Skeletal muscle tissue (tissue), 4 donors: ENCODE measurements around the gene HOXA13. TPM values are rescaled to one million over a fixed set of nuclear protein-coding genes. Genes with fewer than 3 reads are reported as not detected.
A peak's percentile ranks its signal among the peaks of the same experiment; 100 is the strongest.

ENCODE experiments used
- H3K27ac ChIP-seq: one replicate; pipeline ENCODE4 v1.7.0; 2013; ENCODE audit warnings: mild to moderate bottlenecking, low read depth, low read length, inconsistent platforms
- H3K27me3 ChIP-seq, 3 donors: one replicate each; pipeline ENCODE4 v1.7.0; 2013; ENCODE audit warnings: low read length in 3 of 3; ENCODE audit not compliant: control insufficient read depth in 3 of 3, insufficient read depth in 3 of 3
- H3K36me3 ChIP-seq, 3 donors: one replicate each; pipeline ENCODE4 v1.7.0; 2013; ENCODE audit warnings: low read length in 3 of 3; ENCODE audit not compliant: control insufficient read depth in 3 of 3, insufficient read depth in 3 of 3
- H3K4me1 ChIP-seq, 3 donors: one replicate each; pipeline ENCODE4 v1.7.0; 2013; ENCODE audit warnings: low read length in 3 of 3, mild to moderate bottlenecking in 3 of 3; ENCODE audit not compliant: control insufficient read depth in 3 of 3, insufficient read depth in 3 of 3
- H3K4me3 ChIP-seq, 3 donors: one replicate each; pipeline ENCODE4 v1.7.0; 2013; ENCODE audit warnings: low read length in 3 of 3
- H3K9ac ChIP-seq, 3 donors: one replicate each; pipeline ENCODE4 v1.7.0; 2013; ENCODE audit warnings: low read length in 3 of 3, mild to moderate bottlenecking in 3 of 3, moderate library complexity in 2 of 3, low read depth in 1 of 3
- H3K9me3 ChIP-seq, 3 donors: one replicate each; pipeline ENCODE4 v1.7.0; 2013; ENCODE audit warnings: low read length in 3 of 3; ENCODE audit not compliant: control insufficient read depth in 3 of 3
- total RNA-seq: library from RNA; depleted of rRNA; stranded (reverse); fragments of >200 nt; gene quantifications from one replicate; pipeline ENCODE4 v1.2.3, GENCODE V29; 2014
- donor health status: Osteomylitis.

The HOXA13 gene
- total RNA-seq, 1 donor from 2014 or later = 0.52 TPM

DNA sequence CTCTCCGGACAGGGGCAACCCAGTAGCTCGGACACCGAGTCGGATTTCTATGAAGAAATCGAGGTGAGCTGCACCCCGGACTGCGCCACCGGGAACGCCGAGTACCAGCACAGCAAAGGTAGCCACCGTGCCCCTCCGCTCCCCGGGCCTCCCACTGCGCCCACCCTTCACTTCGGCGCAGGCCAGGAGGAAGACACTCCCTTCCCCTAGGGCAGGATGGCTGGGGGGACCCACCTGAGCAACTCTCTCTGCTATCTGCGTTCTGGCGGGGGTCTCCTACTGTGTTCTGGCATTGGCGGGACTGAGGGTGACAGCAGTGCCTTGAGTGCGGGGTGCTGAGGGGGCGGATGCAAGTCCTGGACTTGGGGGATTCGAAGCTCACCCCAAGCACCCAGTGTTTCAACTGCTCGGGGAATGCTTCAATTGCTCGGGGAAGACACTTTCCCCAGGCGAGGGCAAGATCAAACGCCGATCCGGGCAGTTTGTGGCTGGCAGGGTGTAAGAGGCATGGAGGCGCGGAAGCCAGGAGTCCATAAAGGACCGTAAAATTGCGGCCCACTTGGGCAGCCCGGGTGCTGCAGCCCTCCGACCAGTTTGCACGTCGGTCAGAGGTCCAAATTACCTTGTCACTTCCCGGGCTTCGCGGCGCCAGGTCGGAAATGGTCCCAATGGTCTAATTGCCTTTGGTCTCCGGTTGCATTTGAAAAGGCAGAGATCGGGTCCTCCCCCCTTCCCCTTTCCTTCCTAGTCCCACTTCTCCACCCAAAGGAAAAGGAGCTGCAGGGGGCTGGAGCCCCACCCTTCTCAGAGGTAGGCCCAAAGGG lies 43.7 kb upstream of the HOXA13 start:
- peak overlapping the region in 2 of 3 donors; percentile 6 to 59 for H3K4me3 ChIP-seq
- H3K4me1 ChIP-seq = peaks cover 11 to 33% (median 21%) of the 10 kb centered on the region in 3 donors
- no peak overlapping the region for H3K9ac ChIP-seq
- H3K36me3 ChIP-seq = no peaks in the 10 kb centered on the region
- H3K9me3 ChIP-seq = no peaks in the 10 kb centered on the region
- H3K27ac ChIP-seq = no peak overlapping the region
- H3K27me3 ChIP-seq = peaks cover 96 to 99% (median 99%) of the 10 kb centered on the region in 3 donors

DNA sequence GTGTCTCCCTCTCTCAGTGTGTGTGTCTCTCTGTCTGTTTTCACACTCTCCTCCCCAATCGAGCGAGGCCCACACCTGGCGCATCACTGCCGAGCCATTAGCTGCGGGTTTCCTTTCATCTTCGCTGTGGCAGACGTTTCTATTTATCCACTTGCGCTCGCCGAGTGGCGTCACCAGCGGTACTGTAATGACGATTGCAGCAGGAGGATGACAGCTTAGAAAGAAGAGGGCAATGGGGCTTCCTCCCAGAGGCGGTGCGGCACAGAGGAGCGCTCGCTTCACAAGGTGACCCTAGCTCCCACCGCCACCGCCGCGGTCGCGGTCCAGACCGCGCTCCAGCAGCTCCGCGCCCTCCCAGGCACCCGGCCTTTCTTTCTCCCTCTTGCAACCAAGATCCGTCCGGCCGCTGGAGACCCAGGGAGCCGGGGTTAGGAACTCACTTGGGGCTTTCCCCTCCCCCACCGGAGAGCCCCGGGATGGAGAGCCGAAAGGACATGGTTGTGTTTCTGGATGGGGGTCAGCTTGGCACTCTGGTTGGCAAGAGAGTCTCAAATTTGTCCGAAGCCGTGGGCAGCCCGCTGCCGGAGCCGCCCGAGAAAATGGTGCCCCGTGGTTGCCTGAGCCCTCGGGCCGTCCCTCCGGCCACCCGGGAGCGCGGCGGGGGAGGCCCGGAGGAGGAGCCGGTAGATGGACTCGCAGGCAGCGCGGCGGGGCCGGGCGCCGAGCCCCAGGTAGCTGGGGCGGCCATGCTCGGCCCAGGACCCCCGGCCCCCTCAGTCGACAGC lies 42.9 kb upstream of the HOXA13 start, which contains the start of gene EVX1:
Gene EVX1, plus strand, starts transcription at position 248 of the 785 bp plus-strand sequence. Its CDS starts 229 bp downstream, at position 477.
- Histone ChIP-seq H3K9me3 (no peaks in the 10 kb centered on the region), H3K27ac (no peak within 1 kb of the TSS), H3K27me3 (peaks cover 93 to 96% (median 96%) of the 10 kb centered on the region in 3 donors), H3K4me1 (peaks cover 11 to 33% (median 21%) of the 10 kb centered on the region in 3 donors), H3K4me3 (peak within 1 kb of the TSS; percentile 23 to 59 (median 54)), H3K9ac (no peak within 1 kb of the TSS), H3K36me3 (no peaks in the 10 kb centered on the region)

DNA sequence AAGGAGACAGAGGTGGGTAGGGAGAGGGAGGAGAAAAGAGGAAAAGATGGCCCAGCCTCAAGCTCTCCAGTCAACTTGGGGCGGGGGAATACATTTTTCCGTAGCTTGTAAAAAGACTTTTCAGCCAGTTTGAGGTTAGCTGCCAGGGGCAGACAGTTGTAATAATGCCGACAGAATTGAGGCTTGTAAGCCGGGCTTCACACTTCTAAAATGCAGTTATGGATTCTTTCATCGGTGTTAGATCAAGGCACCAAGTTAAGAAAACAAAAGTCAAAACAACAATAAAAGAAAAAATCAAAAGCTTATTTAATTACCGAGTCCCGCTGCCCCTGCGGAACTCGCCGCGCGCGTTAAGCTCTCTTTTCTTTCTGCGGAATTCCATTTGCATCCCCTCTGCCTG lies 42.3 kb upstream of the HOXA13 start:
- Histone ChIP-seq H3K4me1 (peaks cover 11 to 33% (median 21%) of the 10 kb centered on the region in 3 donors), H3K4me3 (peak overlapping the region in 2 of 3 donors; percentile 54 to 59), H3K9me3 (no peaks in the 10 kb centered on the region), H3K27me3 (peaks cover 92 to 95% (median 93%) of the 10 kb centered on the region in 3 donors), H3K27ac (no peak overlapping the region), H3K36me3 (no peaks in the 10 kb centered on the region), H3K9ac (no peak overlapping the region)

DNA sequence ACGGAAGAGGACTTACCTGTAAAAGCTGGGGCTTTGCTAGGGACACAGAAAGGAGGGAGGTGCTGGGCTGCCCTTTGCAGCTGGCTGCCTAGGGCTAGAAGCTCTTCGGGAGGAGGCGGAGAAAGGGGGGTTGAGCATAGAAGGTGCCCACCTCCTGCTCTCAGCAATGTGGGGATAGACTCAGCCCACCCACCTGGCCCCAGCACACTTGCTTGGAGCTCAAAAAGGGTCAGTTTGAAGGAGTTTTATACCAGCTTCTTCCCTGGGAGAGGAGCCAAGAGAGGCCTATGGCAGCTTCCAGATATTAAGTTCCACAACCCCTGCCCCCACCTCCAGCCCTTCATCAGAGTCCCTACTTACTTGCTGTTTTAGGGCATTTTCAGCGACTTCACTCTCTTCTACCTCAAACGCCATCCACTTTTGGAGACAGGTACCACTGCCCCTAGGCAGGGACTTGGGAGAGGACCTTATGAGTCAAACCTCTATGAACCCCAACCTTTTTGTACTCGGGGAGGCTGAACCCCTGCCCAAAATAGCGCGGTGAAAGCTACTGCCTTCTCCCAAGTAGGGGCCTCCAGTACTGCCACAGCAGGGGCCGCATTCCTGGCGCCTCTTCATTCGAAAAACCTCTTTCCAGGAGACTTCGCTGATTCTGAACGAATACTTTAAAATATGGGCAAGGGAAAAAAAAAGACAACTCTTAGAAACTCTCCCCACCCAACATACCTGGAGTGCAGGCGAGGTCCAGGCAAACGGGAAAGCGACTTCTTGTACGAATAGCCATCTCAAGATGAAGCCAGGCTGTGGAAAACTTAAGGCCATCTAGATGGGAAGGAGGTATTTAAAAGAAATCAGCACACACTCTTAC lies 41.5 kb upstream of the HOXA13 start:
- Histone ChIP-seq H3K9me3 (no peaks in the 10 kb centered on the region), H3K27me3 (peaks cover 92 to 95% (median 93%) of the 10 kb centered on the region in 3 donors), H3K36me3 (no peaks in the 10 kb centered on the region), H3K4me3 (no peak overlapping the region), H3K27ac (no peak overlapping the region), H3K4me1 (peaks cover 11 to 33% (median 21%) of the 10 kb centered on the region in 3 donors), H3K9ac (no peak overlapping the region)

DNA sequence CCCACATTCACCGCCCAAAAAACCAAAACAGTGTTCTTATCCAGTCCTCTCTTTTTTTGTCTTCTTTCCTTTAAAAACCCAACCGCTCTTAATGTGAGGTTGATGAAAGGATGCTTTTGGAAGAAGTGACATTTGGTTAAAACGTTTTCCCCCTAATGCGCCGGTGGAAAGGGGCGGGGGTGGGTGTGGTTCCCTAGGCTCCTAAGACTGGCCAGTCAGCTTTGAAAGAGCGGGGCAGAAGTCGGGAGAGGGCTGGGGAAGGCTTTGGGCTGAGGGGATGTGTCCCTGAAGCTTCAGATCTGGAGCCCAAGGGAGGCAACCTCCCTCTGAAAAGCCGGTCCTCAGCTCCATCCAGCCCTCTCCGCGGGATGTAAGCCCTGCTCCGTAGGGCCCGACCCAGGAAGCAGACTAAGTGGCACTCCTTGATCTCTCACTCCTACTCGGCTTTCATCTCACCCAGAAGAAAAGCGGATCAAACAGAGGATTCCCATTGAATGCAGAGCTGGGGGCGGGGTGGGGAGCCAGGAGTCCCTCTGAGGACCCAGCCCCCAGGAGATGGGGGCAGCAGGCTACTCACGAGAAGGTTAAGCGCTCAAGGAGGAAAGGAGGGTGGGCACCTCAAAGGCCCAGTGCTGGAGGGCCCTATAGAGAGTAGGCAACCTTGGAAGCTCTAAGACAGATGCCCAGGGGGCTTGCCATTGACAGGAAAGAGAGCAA lies 40.3 kb upstream of the HOXA13 start:
- Histone ChIP-seq H3K4me1 (peaks cover 12 to 35% (median 24%) of the 10 kb centered on the region in 3 donors), H3K27me3 (peaks cover 91 to 94% (median 92%) of the 10 kb centered on the region in 3 donors), H3K36me3 (no peaks in the 10 kb centered on the region), H3K9me3 (no peaks in the 10 kb centered on the region), H3K9ac (no peak overlapping the region), H3K27ac (no peak overlapping the region), H3K4me3 (no peak overlapping the region)

DNA sequence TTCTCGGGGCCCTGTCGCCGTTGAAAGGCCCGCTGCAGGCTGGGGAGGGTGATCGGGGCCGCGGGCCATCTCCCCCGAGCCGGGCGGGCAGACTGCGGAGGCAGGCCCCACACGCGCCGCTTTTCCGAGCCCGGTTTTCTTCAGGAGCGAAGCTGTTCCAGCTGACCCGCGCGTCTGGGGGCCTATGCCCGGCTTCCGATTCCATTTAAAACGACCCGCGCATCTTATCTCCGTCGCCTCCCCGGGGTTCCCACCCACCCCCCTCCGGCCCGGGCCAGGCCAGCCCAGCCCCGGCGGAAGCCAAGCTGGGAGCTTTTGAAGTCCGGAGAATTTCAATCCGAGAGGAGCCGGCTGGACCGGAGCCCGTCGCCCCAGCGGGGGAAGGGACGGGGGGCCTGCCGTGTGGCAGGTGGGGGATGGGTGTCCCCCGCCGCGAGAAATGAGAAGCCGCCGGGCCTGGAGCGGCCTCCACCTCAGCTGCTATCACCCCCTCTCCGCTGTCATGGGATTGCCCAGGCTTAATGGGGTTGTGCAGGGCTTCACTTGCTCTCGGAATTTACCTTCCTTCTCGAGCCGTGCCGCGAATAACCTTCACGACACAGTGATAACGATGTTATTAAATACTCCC lies 39.6 kb upstream of the HOXA13 start:
- peaks cover 87 to 91% (median 87%) of the 10 kb centered on the region in 3 donors for H3K27me3 ChIP-seq
- H3K4me3 ChIP-seq = no peak overlapping the region
- H3K4me1 ChIP-seq = peaks cover 7 to 29% (median 22%) of the 10 kb centered on the region in 3 donors
- H3K9ac ChIP-seq = no peak overlapping the region
- H3K27ac ChIP-seq = no peak overlapping the region
- no peaks in the 10 kb centered on the region for H3K9me3 ChIP-seq
- H3K36me3 ChIP-seq = no peaks in the 10 kb centered on the region

DNA sequence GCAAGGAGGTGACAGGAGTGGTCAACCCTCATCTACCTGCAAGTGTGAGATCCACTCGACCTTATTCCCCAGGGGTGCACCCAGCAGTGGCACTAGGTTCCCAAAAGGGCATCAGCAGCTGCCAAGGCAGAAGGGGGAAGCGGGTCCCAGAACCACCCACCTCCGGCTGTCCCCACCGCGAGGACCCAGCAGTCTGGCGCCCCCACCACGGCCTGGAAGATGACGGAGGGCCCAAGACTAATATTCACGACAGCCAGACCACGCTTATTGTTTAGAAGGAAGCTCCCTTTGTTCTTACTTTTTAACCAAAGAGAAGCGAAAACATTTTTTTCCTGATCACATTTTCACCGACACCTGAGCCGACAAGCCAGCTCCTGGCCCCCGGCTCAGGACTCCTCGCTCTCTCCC lies 39.1 kb upstream of the HOXA13 start:
- Histone ChIP-seq H3K36me3 (no peaks in the 10 kb centered on the region), H3K27ac (no peak overlapping the region), H3K4me1 (peaks cover 7 to 28% (median 22%) of the 10 kb centered on the region in 3 donors), H3K27me3 (peaks cover 82 to 88% (median 82%) of the 10 kb centered on the region in 3 donors), H3K4me3 (no peak overlapping the region), H3K9me3 (no peaks in the 10 kb centered on the region), H3K9ac (no peak overlapping the region)

DNA sequence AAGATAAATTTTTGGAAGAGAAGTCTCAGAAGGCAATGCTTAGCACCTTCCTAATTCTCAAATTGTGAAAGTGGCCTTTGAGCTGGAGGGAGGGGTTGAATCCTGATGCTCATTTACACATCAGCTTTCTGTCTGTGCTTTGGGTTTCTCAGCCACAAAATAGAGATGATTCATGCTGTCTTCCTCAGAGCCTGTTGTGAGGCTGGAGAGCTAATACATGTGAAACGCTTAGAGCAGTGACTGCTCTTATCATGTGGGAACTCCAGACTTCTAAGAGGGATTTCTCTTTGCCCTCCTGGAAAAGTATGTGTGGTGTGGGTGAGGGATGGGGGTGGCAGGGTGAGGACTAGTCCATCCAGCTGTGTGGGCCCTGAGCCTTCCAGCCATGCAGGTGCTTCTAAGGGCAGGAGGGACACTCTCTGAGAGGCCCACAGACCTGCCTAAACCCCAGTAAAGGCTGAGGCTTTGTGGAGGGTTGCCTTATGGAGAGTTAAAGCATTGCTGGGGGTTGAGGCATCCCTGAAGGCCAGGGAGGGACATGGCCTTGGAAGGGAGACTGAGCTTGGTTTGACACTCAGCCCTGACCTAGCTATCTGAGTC lies 37.9 kb upstream of the HOXA13 start:
- Histone ChIP-seq H3K4me1 (peaks cover 7 to 18% (median 13%) of the 10 kb centered on the region in 3 donors), H3K9ac (no peak overlapping the region), H3K36me3 (no peaks in the 10 kb centered on the region), H3K9me3 (no peaks in the 10 kb centered on the region), H3K27ac (no peak overlapping the region), H3K4me3 (no peak overlapping the region), H3K27me3 (peaks cover 70 to 78% (median 71%) of the 10 kb centered on the region in 3 donors)
